Stimulated activated CD8-positive, alpha-beta memory T cell treated with anti-CD3 and anti-CD28 coated beads, Interleukin-12 subunit alpha, Interleukin-12 subunit beta, amount 100 ng/mL, for 1 hour (primary cell): ENCODE data around the gene GATAD2B.
"Not testable (repeated sequence)": the region's sequence is repeated elsewhere in the genome, so short reads cannot be mapped to it uniquely, and the experiment has no call there.

ENCODE experiments used
- DNase-seq: peaks from one replicate; pipeline ENCODE4 v3.0.0-alpha.2; 2020; ENCODE audit warnings: low read depth

Gene GATAD2B

DNA sequence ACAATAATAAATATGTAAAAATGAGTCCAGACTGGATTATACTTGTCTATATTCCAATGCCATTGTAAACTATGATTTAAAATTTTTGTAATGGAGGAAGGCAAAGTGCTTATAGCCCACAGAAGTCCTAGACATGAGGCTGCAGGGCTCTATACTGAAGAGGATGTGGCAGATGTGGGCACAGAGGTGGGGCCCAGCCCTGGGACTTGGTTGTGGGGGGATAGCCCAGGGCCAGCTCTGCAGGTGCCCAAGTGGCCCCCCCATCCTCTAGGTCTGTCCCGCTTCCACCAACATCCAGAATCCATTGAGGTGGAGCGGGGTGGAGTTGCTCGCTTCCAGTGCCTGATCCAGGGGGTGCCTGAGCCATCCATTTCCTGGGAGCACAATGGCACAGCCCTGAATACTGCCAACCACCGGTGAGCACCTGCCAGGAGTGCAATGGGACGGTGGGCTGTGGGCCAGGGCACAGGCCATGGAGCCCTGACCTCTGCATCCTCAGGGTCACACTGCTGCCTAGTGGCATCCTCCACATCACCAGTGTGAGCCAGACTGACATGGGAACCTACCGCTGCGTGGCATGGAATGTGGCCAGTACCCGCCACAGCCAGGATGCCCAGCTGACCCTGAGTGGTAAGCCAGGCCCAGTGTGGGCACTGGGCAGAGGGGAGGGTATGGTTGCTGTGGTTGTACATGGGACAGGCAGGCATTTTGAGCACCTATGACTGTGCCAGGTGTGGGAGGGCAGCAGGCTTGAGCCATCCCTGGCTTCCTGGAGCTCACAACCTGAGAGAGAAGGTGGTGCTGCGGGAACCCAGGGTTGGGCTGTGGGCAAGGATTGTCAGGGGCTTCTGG is 126.6 kb downstream of the GATAD2B start:
- DNase-seq: no peak

DNA sequence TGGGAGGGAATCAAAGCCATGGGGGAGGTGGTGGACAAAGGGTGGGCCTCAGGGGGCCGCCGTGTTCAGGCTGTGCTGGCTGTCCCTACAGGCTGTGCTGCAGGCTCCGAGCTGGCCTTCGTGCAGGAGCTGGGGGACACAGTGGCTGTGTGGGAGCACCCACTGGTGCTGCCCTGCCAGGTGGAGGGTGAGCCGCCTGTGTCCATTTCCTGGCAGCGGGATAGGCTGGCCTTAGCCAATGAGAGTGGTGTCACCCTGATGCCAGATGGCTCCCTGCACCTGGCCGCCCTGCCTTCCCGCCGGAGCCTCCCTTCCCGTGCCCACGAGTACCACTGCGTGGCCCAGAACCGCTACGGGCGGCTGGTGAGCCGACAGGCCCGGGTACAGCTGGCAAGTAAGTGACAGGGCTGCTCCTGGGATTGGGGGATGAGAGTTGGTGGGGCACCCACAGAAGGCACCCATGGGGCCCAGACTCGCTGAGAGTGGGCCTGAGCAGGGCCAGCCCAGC is 127.4 kb downstream of the GATAD2B start:
- DNase-seq: no peak

DNA sequence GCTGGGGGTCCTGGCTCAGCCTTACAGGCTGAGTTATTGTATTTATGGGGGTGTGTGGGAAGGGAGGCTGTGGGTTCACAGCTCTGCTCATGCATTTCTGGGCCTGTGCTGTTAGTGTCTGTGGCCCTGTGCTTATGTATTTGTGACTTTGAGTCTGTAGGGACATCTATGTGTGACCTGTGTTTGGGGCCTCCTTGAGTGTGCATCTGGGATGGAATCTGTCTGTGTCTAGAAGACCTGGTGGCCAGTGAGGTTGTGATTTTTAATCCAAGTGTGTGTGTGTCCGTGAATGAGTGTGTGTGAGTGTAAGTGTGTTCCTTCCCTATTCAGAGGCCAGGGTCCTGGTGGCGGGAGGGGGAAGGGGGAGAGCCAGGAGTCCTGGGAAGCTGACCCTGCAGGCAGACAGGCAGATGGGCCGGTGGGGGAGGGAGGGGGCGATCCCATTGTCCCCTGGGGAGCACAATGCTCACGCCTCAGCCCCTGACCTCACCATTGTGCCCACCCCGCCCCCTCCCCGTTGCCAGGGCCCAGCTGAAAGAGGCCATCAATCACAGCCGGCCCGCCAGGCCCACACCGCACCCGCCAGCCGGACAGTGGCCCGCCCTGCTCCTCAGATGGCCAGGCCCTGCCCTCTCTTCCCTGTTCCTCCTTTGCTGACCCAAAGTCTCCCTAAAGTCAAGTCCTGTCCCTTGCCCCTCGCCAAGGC is 128.0 kb downstream of the GATAD2B start:
- no peak for DNase-seq

DNA sequence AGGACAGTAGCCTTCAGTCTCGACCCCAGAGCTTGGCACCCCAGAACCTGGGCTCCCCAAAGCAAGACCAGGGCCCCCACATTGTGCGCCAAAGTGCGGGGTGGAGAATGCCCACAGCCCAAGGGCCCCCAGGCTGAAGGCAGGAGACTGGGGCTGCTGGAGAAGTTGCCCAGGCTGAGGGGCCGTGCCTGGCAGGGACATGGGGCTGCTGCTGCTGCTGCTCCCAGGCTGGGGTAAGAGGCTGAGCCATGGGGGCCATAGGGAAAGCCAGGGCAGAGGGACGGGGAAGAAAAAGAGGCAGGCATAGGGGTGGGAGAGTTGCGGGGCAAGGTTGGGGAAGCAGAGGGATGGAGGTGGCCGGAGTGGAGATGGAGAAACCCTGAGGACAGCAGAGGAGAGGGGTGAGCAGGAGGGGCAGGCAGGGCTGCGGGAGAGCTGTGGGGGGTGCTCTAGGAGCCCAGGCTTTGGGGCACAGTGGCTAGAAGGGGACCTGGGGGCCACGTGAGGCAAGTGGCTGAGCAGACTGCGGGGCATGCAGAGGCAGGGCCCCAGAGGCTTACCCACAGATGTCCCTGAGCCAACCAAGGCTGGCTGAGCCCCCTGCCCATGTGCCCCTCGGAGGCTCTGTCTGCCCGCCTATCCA is 128.7 kb downstream of the GATAD2B start:
- no peak for DNase-seq

DNA sequence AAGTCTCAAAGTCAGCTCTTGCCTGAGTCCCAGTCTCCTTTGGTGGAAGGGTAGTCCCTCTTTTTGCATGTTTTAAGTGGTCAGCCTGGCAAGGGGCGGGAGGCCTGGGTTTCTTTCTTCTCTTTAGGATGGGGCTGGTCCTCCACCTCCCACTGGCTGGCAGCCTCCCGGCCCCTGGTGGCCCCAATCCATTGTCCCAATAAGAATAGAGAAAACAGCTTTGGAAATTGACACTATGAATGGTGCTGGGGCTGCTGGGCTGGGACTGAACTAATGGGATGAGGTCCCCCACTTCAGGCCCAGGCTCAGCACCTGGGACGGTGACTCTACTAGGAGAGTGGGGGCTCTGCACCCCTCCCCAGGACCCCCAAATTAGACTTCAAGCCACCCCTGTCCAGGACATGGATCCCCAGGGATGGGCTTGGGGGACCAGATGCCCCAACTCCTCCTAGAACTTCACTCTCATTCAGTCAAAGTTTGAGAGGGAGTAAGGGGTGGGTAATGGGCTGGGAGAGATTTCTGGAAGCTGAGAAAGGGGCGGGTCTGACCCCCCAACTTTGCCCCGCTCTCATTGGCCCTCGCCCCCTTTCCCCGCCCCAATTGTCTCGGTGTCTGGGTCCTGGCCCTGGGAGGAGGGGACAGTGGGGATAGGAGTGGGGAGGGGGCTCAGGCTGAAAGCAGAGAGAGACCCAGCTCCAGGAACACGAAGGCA is 129.4 kb downstream of the GATAD2B start:
- no peak for DNase-seq

DNA sequence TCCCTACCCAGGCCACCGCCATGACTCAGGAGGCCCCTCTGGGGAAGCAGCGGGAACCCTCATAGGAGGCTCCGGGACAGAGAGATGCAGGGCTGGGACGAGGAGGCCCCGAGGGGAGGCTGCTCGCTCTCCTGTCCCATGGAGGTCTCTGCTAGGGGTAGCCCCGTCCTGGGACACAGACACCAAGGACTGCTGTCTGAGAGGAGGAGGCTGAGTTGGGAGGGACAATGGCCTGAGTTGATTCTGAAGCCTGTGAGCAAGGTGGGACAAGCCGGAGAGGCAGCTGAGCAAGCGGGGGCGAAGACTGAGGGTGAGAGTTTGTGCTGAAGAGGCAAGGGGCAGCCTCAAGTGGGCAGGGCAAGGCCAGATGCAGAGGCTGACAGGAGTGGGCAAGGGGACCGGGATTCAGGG is 130.1 kb downstream of the GATAD2B start:
- no peak for DNase-seq

DNA sequence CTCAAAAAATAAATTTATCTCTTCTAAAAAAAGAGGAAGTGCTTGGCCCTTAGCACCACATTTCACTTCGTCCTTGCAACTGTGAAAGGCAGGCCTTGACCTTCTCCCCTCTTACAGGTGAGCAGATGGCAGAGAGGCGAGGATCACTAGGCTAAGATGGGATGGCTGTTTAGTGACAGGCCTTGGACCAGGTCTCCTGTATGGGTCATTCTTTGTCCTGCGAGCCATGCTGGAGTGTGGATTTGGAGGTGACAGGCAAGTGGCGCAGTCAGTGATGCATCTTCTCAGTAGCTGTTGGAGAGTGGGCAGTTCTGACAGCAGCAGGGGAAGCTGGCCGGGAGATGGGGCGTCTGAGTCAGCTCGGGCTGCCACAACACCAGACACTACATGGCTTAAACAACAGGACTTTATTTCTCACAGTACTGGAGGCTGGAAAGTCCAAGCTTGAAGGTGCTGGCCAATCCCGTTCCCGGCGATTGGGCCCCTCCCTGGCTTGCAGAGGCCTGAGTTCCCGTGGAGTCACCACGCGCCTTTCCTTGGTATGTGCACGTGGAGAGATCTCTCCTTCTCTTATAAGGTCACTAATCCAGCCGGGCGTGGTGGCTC is 131.0 kb downstream of the GATAD2B start:
- no peak for DNase-seq

DNA sequence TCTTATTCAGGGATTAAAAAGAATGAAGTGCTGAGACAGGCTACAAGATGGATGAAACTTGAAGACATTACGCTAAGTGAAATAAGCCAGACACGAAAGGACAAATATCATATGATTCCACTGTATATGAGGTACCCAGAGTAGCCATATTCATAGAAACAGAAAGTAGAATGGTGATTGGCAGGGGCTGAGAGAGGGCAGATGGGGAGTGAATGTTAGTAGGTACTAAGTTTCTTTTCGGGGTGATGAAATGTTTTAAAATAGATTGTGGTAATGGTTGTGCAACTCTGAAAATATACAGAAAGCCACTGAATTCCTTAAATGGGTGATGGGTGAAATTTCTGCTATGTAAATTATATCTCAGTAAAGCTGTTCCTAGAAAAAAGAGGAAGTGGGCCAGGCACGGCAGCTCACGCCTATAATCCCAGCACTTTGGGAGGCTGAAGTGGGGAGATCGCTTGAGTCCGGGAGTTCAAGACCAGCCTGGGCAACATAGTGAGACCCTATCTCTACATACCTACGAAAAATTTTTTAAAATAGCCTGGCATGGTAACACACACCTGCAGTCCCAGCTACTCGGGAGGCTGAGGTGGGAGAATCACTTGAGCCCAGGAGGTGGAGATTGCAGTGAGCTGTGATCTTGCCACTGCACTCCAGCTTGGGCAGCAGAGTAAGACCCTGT is 131.7 kb downstream of the GATAD2B start:
- DNase-seq: no peak

DNA sequence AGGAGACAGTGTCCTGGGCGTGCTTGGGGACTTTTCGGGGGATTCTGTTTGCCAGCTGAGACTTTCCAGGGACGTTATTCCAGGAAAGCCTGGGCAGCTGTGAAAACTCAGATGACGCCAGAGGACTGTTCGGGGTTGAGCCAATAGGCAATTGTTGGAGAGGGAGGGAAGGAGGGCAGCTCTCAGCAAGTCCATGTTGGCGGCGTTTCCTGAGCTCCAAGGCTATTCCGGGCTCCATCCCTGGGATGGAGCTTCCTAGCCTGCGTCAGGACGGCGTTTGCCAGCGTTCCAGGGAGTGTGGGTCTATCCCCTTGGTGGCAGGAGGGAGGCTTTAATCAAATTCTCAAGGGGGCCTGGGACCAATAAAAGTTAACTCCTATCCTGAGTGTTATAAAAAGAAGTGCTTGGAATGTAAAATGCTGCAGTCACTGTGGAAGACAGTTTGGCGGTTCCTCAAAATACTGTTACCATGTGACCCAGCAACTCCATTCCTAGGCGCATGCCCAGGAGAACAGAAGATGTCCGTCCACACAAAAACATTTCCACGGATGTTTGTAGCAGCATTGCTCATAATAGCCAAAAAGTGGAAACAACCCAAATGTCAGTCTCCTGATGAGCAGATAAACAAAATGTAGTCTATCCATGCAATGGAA is 132.3 kb downstream of the GATAD2B start:
- no peak for DNase-seq

DNA sequence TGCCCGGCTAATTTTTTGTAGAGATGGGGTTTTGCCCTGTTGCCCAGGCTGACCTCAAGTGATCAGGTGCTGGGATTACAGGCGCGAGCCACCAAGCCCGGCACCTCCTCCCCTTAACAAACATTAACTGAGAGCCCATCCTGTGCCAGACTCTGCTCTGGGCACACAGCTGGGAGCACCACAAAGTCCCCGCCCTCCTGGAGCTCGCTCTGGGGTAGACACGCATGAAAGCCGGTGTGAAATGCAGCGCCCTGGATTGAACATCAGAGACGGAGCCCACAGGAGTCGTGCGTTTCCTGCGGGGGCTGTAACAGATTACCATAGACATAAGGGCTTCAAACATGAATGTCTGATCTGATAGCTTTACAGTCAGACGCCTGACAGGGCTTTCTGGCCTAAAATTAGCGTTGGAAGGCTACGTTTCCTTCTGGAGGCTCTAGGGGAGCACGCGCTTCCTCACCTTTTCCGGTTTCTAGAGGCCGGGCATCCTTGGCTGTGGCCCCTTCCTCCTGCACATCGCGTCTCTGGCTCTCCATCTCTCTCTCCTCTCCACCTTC is 133.2 kb downstream of the GATAD2B start:
- no peak for DNase-seq

DNA sequence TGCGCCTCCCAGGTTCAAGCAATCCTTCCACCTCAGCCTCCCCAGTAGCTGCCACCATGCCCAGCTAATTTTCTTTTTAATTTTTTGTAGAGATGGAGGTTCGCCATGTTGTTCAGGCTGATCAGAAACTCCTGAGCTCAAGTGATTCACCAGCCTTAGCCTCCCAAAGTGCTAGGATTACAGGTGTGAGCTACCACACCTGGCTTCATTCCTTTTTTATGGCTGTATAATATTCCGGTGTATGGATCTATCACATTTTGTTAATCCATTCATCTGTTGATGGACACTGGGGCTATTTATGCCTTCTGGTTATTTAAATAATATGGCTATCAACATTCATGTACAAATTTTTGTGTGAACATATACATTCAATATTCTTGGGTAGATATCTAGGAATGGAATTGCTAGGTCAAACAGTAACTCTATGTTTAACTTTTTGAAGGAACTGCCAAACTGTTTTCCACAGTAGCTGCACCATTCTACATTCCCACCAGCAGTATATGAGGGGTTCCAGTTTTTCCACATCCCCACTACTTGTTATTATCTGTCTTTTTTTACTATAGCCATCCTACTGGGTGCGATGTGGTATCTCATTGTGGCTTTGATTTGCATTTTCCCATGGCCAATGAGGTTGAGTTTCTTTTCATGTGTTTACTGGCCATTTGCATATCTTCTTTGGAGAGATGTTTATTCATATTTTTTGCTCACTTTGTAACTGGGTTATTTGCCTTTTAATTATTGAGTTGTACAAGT is 136.6 kb downstream of the GATAD2B start:
- no peak for DNase-seq

DNA sequence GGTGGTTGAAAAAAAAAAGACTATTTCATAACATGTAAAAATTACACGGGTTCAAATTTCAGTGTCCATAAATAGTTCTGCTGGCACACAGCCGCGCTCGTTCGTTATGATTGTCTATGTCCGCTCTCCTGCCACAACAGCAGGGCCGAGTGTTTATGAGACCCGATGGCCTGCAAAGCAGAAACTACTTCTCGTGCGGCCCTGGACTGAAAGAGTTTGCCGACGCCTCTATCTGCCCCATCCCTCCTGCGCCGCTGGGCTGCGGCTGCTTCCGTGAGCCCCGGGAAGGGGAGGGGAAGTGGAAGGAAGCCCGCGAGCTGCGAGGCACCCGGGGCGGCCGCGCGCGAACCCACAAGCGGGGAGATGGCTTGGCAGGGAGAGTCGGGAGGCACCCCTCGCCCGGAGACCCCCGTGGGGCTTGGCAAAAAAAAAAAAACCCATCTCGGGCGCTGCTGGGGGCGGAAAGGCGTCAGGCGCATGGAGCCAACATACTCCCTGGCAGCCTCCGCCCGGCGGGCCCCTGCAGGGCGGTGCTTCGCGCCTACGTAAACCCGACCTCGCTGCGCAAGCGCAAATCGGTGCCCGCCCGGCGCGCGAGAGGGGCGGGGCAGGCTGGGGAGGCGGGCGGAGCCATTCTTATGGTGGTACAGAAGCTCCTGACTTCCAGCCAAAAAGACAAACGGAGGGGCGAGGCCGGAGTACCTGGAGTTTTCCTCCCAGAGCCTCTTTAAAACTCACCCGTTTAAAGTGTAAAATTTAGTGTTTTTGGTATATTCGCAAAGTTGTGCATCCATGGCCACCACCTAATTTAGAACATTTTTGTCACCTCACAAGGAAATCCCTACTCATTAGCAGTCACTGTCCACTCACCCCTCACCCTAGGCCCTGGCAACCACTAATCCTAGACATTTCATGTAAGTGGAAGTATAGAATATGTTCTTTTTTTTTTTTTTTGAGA is 139.3 kb downstream of the GATAD2B start:
- peak; percentile 86 for DNase-seq

DNA sequence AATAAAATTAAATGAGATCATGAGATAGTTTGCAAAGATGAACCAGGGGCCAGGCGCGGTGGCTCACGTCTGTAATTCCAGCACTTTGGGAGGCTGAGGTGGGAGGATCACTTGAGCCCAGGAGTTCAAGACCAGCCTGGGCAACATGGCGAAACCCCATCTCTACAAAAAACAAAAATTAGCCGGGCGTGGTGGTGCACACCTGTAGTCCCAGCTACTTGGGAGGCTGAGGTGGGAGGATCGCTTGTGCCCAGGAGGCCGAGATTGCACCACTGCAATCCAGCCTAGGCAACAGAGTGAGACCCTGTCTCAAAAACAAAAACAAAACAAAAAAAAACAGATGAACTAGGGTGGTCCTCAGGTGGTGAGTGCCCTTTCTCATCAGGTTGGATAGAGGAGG is 140.1 kb downstream of the GATAD2B start:
- DNase-seq: not testable (repeated sequence)

DNA sequence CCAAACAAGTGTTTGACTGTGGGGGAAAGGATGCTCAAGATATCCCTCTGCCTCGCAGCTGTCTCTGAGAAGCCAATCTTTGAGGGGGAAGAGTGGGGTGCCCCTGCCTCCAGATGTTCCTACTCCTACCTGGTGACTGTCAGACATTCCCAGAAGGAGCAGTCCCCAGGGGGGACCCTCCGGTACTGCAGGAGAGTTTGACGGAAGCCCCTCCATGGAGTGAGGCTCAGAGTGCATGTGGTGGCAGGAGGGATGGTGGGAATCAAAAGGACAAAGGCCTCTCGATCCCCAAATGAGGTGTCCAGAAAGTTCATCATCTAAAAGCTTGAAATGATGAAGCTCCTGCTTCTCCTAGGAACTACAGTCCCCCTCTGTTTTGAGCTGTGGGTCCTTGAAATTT is 142.2 kb downstream of the GATAD2B start:
- no peak for DNase-seq

DNA sequence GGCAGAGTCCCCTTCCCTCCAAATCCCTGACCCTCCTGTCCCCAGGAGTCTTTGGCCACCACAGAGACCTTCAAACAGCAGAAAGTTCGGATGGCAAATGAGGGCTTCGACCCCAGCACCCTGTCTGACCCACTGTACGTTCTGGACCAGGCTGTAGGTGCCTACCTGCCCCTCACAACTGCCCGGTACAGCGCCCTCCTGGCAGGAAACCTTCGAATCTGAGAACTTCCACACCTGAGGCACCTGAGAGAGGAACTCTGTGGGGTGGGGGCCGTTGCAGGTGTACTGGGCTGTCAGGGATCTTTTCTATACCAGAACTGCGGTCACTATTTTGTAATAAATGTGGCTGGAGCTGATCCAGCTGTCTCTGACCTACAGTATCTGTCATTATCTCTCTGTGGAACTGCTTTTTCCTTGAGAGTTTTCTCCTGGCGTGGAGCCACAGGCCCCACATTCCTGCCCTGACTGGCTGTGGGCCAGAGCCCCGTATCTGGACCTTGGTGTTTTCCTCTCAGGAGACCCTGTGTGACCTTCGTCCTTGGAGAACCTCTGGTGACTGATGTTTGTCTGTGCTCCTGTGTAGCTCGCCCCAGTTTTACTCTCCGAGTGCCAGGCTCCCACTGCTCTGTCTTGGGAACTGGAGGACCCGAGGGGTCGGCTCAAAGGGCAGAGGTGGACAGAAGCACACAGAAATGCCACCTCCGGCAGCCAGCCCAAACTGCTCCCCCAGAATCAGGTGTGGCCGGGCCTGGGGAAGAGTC is 142.8 kb downstream of the GATAD2B start:
- no peak for DNase-seq

DNA sequence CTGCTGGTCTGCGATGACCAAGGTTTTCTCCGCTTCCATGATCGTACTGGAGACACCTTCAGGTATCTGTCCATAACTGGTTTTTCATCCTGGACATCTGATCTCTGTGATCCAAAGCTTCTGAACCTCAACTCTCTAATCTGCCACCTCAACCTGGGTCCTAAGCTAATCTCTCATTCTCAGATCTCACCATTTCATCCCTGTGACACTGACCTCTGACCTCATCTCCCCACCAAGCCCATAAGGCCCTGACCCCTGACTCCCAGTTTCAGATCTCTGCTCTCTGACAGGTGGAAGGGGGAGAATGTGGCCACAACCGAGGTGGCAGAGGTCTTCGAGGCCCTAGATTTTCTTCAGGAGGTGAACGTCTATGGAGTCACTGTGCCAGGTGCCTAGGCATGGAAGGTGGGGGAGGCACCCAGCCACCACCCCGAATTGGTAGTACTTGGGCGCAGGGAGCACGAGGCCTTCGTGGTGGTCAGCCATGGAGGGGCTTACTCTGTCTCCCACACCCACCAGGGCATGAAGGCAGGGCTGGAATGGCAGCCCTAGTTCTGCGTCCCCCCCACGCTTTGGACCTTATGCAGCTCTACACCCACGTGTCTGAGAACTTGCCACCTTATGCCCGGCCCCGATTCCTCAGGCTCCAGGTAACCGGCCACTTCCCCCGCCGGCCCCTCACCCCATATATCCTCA is 143.8 kb downstream of the GATAD2B start:
- DNase-seq: no peak
